Superior temporal gyrus (tissue), 1 donor: ENCODE data around the gene HEPH.
"Not testable (repeated sequence)": the region's sequence is repeated elsewhere in the genome, so short reads cannot be mapped to it uniquely, and the experiment has no call there.

ENCODE experiments used
- DNase-seq: peaks from one replicate; pipeline ENCODE4 v3.0.0-alpha.2; 2016; ENCODE audit errors: extremely low spot score

The HEPH gene, protein sequence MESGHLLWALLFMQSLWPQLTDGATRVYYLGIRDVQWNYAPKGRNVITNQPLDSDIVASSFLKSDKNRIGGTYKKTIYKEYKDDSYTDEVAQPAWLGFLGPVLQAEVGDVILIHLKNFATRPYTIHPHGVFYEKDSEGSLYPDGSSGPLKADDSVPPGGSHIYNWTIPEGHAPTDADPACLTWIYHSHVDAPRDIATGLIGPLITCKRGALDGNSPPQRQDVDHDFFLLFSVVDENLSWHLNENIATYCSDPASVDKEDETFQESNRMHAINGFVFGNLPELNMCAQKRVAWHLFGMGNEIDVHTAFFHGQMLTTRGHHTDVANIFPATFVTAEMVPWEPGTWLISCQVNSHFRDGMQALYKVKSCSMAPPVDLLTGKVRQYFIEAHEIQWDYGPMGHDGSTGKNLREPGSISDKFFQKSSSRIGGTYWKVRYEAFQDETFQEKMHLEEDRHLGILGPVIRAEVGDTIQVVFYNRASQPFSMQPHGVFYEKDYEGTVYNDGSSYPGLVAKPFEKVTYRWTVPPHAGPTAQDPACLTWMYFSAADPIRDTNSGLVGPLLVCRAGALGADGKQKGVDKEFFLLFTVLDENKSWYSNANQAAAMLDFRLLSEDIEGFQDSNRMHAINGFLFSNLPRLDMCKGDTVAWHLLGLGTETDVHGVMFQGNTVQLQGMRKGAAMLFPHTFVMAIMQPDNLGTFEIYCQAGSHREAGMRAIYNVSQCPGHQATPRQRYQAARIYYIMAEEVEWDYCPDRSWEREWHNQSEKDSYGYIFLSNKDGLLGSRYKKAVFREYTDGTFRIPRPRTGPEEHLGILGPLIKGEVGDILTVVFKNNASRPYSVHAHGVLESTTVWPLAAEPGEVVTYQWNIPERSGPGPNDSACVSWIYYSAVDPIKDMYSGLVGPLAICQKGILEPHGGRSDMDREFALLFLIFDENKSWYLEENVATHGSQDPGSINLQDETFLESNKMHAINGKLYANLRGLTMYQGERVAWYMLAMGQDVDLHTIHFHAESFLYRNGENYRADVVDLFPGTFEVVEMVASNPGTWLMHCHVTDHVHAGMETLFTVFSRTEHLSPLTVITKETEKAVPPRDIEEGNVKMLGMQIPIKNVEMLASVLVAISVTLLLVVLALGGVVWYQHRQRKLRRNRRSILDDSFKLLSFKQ

GRCh38 chrX:66163849-66164411, at the start of gene HEPH:
Gene HEPH, plus strand, starts transcription at chrX:66164247. Its CDS starts 6,324 bp downstream, at chrX:66170571.
- peak; percentile 27 for DNase-seq

DNA sequence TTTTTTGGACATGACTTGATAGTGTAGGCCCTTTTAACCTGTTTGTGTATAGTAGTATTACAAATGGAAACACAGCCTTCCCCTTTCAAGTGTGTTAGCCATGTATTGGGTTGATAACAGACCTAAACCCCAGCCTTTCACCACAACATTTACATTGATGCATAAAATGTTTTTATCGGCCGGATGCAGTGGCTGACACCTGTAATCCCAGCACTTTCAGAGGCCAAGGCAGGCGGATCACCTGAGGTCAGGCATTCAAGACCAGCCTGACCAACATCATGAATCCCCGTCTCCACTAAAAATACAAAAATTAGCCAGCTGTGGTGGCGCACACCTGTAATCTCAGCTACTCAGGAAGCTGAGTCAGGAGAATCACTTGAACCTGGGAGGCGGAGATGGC, 45.3 kb upstream of the HEPH start:
- DNase-seq: not testable (repeated sequence)

GRCh38 chrX:66121354-66121753, 42.7 kb upstream of the HEPH start:
- not testable (repeated sequence) for DNase-seq

DNA sequence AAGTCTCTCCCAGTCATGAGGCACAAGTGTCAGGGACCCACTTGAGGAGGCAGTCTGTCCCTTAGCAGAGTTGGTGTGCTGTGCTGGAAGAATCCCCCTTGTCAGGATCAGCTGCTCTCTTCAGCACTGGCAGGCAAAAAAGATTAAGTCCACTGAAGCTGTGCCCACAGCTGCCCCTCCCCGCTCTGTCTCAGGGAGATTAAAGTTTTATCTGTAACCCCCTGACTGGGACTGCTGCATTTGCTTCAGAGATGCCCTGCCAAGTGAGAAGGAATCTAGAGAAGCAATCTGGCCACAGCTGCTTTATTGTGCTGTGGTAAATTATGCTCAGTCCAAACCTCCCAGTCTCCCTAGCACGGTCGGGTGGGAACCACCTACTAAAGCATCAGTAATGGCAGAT, 37.4 kb upstream of the HEPH start:
- no peak for DNase-seq

- DNase-seq: no peak
Measured at GRCh38 chrX:66130469-66130868, 33.6 kb upstream of the HEPH start.

GRCh38 chrX:66135284-66135683, 28.8 kb upstream of the HEPH start:
- DNase-seq: not testable (repeated sequence)

- DNase-seq: no peak
Measured at GRCh38 chrX:66142351-66142750, 21.7 kb upstream of the HEPH start.

GRCh38 chrX:66144258-66144657, 19.8 kb upstream of the HEPH start:
- DNase-seq: no peak

GRCh38 chrX:66149519-66149918, 14.5 kb upstream of the HEPH start:
- no peak for DNase-seq

DNA sequence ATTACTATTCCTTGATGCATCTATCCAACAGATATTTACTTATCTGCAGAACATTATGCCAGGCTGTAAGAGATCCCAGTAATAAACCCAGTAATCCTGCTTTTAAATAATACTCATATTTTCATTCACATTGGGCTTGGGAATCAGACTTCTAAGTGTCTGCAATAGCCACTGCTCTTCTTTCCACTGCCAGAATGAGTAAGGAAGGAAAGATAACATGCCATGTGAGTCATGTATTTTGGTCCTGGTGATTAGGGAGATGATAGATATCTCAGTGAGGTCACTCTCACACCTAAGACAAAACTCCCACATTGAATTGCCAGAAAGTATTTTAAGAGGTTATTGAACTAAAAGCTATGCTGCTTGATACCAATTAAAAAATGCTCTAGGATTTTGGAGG, 13.9 kb upstream of the HEPH start:
- no peak for DNase-seq

GRCh38 chrX:66162331-66162822, 1.7 kb upstream of the HEPH start:
- DNase-seq: no peak

- DNase-seq: no peak
Measured at GRCh38 chrX:66163447-66163846, 600 bp upstream of the HEPH start.

- peak; percentile 30 for DNase-seq
Measured at GRCh38 chrX:66164470-66164869, 423 bp downstream of the HEPH start.

DNA sequence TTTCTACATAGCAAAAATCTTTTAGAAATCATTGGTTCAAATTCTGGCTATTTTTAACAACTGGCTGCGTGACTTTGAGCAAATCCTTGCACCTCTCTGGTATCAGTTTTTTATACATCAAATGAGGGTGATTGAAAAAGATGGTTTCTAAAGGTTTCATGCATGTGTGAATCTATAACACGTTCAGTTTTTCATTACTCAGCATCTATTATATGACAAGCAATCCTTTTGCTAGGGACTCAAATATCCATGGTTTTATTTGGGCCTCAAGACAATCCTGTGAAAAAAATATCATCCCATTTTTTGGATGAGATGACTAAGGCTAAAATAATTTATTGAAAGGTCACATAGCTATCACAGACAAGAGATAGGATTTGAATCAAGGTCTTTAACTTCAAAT, 884 bp downstream of the HEPH start:
- DNase-seq: no peak

- DNase-seq: no peak
Measured at GRCh38 chrX:66166671-66167070, 2.6 kb downstream of the HEPH start.

- no peak for DNase-seq
Measured at GRCh38 chrX:66167431-66167830, 3.4 kb downstream of the HEPH start.

DNA sequence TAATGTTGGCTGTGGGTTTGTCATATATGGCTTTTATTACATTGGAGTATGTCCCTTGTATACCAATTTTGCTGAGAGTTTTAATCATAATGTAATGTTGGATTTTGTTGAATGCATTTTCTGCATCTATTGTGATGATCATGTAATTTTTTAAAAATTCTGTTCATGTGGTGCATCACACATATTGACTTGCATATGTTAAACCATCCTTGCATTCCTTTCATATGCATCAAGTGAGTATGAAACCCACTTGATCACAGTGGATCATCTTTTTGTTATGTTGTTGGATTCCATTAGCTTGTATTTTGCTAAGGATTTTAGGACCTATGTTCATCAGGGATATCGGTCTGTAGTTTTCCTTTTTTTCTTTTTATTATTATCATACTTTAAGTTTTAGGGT, 12.1 kb downstream of the HEPH start:
- DNase-seq: no peak

DNA sequence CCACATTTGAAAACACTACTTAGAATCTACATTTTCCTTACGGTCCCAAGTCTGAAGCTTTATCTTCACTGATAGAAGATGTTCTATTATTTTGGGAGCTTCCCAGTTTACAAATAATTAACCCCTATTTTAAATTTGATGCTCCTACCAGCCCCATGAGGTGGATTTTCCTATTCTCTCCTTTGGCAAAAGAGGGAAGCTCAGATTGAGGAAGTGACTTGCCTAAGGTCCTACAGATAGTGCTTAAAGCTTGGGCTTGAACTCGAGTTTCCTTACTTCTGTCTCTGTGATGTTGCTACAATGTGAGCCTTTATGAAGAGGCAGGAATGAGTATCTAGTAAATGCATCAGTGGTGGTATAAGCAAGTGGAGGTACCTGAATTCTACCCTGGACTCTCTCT, 27.5 kb downstream of the HEPH start:
- no peak for DNase-seq

GRCh38 chrX:66193821-66194220, 29.8 kb downstream of the HEPH start:
- DNase-seq: no peak

GRCh38 chrX:66200050-66200664, 36.1 kb downstream of the HEPH start:
- DNase-seq: no peak
